Erythroblast (primary cell): Measurements from ENCODE around the gene NOS3.
"Not testable (repeated sequence)": the region's sequence is repeated elsewhere in the genome, so short reads cannot be mapped to it uniquely, and the experiment has no call there.

ENCODE experiments used
- GATA1 ChIP-seq: IDR thresholded peaks from 2 replicates; pipeline ENCODE4 v1.6.1; 2011; ENCODE audit warnings: low read depth, mild to moderate bottlenecking, control low read depth, low read length, moderate library complexity
- POLR2A ChIP-seq: IDR thresholded peaks from 2 replicates; pipeline ENCODE4 v1.6.1; 2011; ENCODE audit warnings: mild to moderate bottlenecking, low read length

DNA sequence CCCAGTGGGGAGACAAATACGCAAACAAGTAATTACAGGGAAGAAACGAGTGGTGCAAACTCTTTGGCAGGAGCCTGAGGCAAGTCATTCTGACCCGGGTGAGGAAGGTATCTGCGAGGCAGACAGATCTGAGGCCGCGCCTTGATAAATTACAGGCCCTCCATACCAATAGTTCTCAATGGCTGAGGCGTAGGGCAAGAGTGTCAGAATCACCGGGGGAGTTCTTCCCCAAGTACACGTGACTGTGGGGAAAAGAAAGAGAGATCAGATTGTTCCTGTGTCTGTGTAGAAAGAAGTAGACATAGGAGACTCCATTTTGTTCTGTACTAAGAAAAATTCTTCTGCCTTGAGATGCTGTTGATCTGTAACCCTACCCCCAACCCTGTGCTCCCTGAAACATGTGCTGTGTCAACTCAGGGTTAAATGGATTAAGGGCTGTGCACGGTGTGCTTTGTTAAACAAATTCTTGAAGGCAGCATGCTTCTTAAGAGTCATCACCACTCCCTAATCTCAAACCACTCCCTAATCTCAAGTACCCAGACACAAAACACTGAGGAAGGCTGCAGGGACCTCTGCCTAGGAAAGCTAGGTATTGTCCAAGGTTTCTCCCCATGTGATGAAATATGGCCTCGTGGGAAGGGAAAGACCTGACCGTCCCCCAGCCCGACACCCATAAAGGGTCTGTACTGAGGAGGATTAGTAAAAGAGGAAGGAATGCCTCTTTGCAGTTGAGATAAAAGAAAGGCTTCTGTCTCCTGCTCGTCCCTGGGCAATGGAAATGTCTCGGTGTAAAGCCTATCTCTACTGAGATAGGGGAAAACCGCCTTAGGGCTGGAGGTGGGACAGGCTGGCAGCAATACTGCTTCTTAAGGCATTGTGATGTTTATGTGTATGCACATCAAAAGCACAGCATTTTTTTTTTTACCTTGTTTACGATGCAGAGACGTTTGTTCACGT is 36.2 kb downstream of the NOS3 start:
- TF ChIP-seq POLR2A, GATA1: not testable (repeated sequence)
